A549 (cell line): ENCODE data around the gene HOXC6.

Experiments used
- BHLHE40 ChIP-seq: IDR thresholded peaks from 2 replicates; pipeline ENCODE4 v1.6.1; 2012; ENCODE audit warnings: low read depth, low read length, inconsistent platforms
- CBX8 ChIP-seq: fragments of 200-600 bp; sonication (generic); IDR thresholded peaks from 2 replicates; pipeline ENCODE4 v1.6.1; 2016
- EHMT2 ChIP-seq: fragments of 200-600 bp; sonication (generic); IDR thresholded peaks from 2 replicates; pipeline ENCODE4 v1.6.1; 2016; ENCODE audit warnings: antibody characterized with exemption, low read depth, mild to moderate bottlenecking, moderate library complexity
- POLR2A ChIP-seq: IDR thresholded peaks from 2 replicates; pipeline ENCODE4 v1.6.1; 2012; ENCODE audit warnings: mild to moderate bottlenecking, low read length
- POLR2AphosphoS2 ChIP-seq: conservative IDR thresholded peaks from 2 replicates; pipeline ENCODE4 v1.6.1; 2012; ENCODE audit warnings: low read length, improper control_type of control experiment, inconsistent platforms
- RFX5 ChIP-seq: fragments of 450-650 bp; IDR thresholded peaks from 2 replicates; pipeline ENCODE4 v1.7.1; 2014; ENCODE audit warnings: antibody characterized with exemption, mild to moderate bottlenecking, moderate library complexity
- SMC3 ChIP-seq: fragments of >200 bp; sonication (Bioruptor Twin); formaldehyde crosslinking; IDR thresholded peaks from 3 replicates; pipeline ENCODE4 v1.6.1; 2018; ENCODE audit warnings: inconsistent platforms
- TF ChIP-seq, protein P1 (sequence below): fragments of >200 bp; sonication (Bioruptor Twin); formaldehyde crosslinking; IDR thresholded peaks from 3 replicates; pipeline ENCODE4 v1.5.1; 2016
- TF ChIP-seq, protein P2 (sequence below): IDR thresholded peaks from 2 replicates; pipeline ENCODE4 v1.6.1; 2012
- TF ChIP-seq, protein P3 (sequence below): fragments of 150-350 bp; IDR thresholded peaks from 2 replicates; pipeline ENCODE4 v1.6.1; 2014; ENCODE audit warnings: low read depth, mild to moderate bottlenecking, low read length
- TF ChIP-seq, protein P4 (sequence below): fragments of 250-450 bp; sonication (Bioruptor Pico); IDR thresholded peaks from 2 replicates; pipeline ENCODE4 v1.5.0; 2021; ENCODE audit warnings: mild to moderate bottlenecking, moderate library complexity, borderline replicate concordance
- TF ChIP-seq, protein P5 (sequence below): fragments of >200 bp; sonication (Bioruptor Twin); formaldehyde crosslinking; IDR thresholded peaks from 3 replicates; pipeline ENCODE4 v1.6.1; 2016

DNA sequence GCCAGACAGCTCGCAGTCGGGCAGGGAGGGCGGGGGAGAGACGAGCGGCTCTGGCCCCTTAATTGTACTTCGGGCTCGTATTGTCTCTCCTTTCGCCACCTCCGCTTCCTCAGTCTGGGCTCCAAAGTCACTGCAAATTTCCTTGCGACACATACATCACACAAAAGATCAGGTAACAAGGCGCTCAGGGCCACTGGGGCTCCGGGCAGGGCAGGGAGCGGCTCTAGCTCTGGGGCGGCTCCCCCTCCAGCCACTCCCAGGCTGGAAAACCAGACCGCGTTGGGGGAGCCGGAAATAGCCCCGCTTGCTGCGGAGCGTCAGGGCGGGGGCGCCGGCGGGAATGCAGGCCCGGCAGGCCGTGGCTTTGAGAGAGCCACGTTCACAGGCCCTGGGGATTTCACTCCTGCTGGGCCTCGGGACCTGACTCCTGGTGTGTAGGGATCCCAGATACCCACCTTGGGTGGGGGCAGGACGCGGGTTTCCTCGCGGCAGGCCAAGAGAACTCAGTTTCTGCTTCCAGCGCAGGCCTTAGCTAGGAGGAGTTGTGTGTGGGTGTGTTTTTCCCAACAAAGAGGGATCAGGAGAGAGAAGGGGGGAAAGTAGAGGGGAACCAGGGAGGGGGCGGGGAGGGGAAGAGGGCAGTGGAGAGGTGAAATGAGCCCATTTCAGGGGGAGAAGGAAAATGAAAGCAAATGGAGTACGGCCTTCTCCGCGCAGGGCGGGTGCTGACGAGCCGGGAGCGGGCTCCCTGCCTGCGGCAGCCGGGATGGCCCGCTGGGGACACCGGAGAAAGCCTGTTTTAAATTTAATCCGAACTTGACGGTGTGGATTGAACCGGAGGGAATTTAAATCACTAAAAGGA is 32.6 kb upstream of the HOXC6 start:
- peak; percentile 44 for TF ChIP-seq POLR2A
- TF ChIP-seq, protein P1, sequence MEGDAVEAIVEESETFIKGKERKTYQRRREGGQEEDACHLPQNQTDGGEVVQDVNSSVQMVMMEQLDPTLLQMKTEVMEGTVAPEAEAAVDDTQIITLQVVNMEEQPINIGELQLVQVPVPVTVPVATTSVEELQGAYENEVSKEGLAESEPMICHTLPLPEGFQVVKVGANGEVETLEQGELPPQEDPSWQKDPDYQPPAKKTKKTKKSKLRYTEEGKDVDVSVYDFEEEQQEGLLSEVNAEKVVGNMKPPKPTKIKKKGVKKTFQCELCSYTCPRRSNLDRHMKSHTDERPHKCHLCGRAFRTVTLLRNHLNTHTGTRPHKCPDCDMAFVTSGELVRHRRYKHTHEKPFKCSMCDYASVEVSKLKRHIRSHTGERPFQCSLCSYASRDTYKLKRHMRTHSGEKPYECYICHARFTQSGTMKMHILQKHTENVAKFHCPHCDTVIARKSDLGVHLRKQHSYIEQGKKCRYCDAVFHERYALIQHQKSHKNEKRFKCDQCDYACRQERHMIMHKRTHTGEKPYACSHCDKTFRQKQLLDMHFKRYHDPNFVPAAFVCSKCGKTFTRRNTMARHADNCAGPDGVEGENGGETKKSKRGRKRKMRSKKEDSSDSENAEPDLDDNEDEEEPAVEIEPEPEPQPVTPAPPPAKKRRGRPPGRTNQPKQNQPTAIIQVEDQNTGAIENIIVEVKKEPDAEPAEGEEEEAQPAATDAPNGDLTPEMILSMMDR, result no peak
- TF ChIP-seq CBX8, result no peak
- no peak for TF ChIP-seq RFX5
- TF ChIP-seq, protein P2, sequence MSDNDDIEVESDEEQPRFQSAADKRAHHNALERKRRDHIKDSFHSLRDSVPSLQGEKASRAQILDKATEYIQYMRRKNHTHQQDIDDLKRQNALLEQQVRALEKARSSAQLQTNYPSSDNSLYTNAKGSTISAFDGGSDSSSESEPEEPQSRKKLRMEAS, result 0 out of 2 replicates have a peak, but pooled peaks have one; percentile 32
- no peak for TF ChIP-seq EHMT2
- no peak for TF ChIP-seq POLR2AphosphoS2
- TF ChIP-seq, protein P3, sequence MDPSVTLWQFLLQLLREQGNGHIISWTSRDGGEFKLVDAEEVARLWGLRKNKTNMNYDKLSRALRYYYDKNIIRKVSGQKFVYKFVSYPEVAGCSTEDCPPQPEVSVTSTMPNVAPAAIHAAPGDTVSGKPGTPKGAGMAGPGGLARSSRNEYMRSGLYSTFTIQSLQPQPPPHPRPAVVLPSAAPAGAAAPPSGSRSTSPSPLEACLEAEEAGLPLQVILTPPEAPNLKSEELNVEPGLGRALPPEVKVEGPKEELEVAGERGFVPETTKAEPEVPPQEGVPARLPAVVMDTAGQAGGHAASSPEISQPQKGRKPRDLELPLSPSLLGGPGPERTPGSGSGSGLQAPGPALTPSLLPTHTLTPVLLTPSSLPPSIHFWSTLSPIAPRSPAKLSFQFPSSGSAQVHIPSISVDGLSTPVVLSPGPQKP, result no peak
- TF ChIP-seq, protein P4, sequence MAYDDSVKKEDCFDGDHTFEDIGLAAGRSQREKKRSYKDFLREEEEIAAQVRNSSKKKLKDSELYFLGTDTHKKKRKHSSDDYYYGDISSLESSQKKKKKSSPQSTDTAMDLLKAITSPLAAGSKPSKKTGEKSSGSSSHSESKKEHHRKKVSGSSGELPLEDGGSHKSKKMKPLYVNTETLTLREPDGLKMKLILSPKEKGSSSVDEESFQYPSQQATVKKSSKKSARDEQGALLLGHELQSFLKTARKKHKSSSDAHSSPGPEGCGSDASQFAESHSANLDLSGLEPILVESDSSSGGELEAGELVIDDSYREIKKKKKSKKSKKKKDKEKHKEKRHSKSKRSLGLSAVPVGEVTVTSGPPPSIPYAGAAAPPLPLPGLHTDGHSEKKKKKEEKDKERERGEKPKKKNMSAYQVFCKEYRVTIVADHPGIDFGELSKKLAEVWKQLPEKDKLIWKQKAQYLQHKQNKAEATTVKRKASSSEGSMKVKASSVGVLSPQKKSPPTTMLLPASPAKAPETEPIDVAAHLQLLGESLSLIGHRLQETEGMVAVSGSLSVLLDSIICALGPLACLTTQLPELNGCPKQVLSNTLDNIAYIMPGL (CRISPR knock-in tag), result no peak
- TF ChIP-seq, protein P5, sequence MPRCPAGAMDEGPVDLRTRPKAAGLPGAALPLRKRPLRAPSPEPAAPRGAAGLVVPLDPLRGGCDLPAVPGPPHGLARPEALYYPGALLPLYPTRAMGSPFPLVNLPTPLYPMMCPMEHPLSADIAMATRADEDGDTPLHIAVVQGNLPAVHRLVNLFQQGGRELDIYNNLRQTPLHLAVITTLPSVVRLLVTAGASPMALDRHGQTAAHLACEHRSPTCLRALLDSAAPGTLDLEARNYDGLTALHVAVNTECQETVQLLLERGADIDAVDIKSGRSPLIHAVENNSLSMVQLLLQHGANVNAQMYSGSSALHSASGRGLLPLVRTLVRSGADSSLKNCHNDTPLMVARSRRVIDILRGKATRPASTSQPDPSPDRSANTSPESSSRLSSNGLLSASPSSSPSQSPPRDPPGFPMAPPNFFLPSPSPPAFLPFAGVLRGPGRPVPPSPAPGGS, result 0 out of 3 replicates have a peak, but pooled peaks have one; percentile 3
- TF ChIP-seq BHLHE40, result no peak
- no peak for TF ChIP-seq SMC3
